A549 (cell line): ENCODE measurements around the gene RAB42. TPM values are rescaled to one million over a fixed set of nuclear protein-coding genes. Genes with fewer than 3 reads are reported as not detected.

ENCODE experiments used
- ATAC-seq, 2 experiments: fragments of 200-7000 bp in 1 of 2; fragments of >200 bp in 1 of 2; cut with Nextera tagmentation in 1 of 2; cut with Tn5 transposase in 1 of 2; 3 replicates each; pipeline versions ENCODE4 v1.8.0 to v1.9.1; 2018 to 2020; ENCODE audit warnings: mild to moderate bottlenecking in 1 of 2, moderate library complexity in 1 of 2
- CTCF ChIA-PET: fragments of 300-600 bp; sonication (Branson Sonifier 250); formaldehyde crosslinking; extraction: SDS; loops from one replicate; lab custom pipeline; 2021; ENCODE audit warnings: antibody characterized with exemption, inconsistent platforms; lab: Yijun Ruan, JAX
- POLR2A ChIA-PET: fragments of 350-600 bp; formaldehyde crosslinking; extraction: SDS; loops from one replicate; lab custom pipeline; 2021; ENCODE audit warnings: antibody characterized with exemption, inconsistent platforms; lab: Yijun Ruan, JAX
- DNase-seq, 2 experiments: peaks; one replicate each; pipeline versions ENCODE4 v3.0.0 to v3.0.0-alpha.2; 2011 to 2016; ENCODE audit warnings: low read depth in 1 of 2, low spot score in 1 of 2
- FAIRE-seq: peaks from 2 replicates; lab custom pipeline; 2011; peaks lifted over from hg19 to GRCh38; lab: Jason Lieb, UNC
- H3K27ac ChIP-seq, 2 experiments: fragments of >200 bp; sonication (Bioruptor Twin); formaldehyde crosslinking; 3 replicates each; pipeline ENCODE4 v1.5.1; 2016 to 2017
- H3K4me1 ChIP-seq: fragments of >200 bp; sonication (Bioruptor Twin); formaldehyde crosslinking; 3 replicates; pipeline ENCODE4 v1.6.1; 2016
- H3K4me2 ChIP-seq: fragments of >200 bp; sonication (Bioruptor Twin); formaldehyde crosslinking; 3 replicates; pipeline ENCODE4 v1.6.1; 2016
- H3K4me3 ChIP-seq: fragments of >200 bp; sonication (Bioruptor Twin); formaldehyde crosslinking; 3 replicates; pipeline ENCODE4 v1.5.1; 2016
- H3K9me3 ChIP-seq: fragments of >200 bp; sonication (Bioruptor Twin); formaldehyde crosslinking; 3 replicates; pipeline ENCODE4 v1.6.1; 2016
- BCL3 ChIP-seq: fragments of >200 bp; sonication (Bioruptor Twin); formaldehyde crosslinking; IDR thresholded peaks from 3 replicates; pipeline ENCODE4 v1.6.1; 2016
- CBX2 ChIP-seq: fragments of 200-600 bp; sonication (generic); IDR thresholded peaks from 2 replicates; pipeline ENCODE4 v1.6.1; 2016; ENCODE audit warnings: low read depth, mild to moderate bottlenecking, borderline replicate concordance
- CEBPB ChIP-seq, 2 experiments: fragments of >200 bp in 1 of 2; sonication (Bioruptor Twin) in 1 of 2; formaldehyde crosslinking in 1 of 2; IDR thresholded peaks; 2 replicates each; pipeline ENCODE4 v1.6.1; 2012 to 2016
- EHMT2 ChIP-seq: fragments of 200-600 bp; sonication (generic); IDR thresholded peaks from 2 replicates; pipeline ENCODE4 v1.6.1; 2016; ENCODE audit warnings: antibody characterized with exemption, low read depth, mild to moderate bottlenecking, moderate library complexity
- ESRRA ChIP-seq: fragments of 150-350 bp; IDR thresholded peaks from 2 replicates; pipeline ENCODE4 v1.6.1; 2014; ENCODE audit warnings: mild to moderate bottlenecking, low read length, borderline replicate concordance
- FOXS1 ChIP-seq: fragments of 250-450 bp; sonication (Bioruptor Pico); IDR thresholded peaks from 2 replicates; pipeline ENCODE4 v1.5.0; 2020; ENCODE audit warnings: mild to moderate bottlenecking, moderate library complexity
- HOXB13 ChIP-seq: fragments of 250-450 bp; sonication (Bioruptor Pico); IDR thresholded peaks from 2 replicates; pipeline ENCODE4 v1.5.0; 2020; ENCODE audit warnings: low read depth, mild to moderate bottlenecking, moderate library complexity
- HOXB5 ChIP-seq: fragments of 250-450 bp; sonication (Bioruptor Pico); IDR thresholded peaks from 2 replicates; pipeline ENCODE4 v1.5.0; 2020; ENCODE audit warnings: mild to moderate bottlenecking, moderate library complexity
- JUN ChIP-seq, 2 experiments: fragments of >200 bp; sonication (Bioruptor Twin); formaldehyde crosslinking; IDR thresholded peaks; 2 replicates in 1 of 2; 3 replicates in 1 of 2; pipeline ENCODE4 v1.6.1; 2016 to 2017
- MAFK ChIP-seq: fragments of 450-650 bp; IDR thresholded peaks from 2 replicates; pipeline ENCODE4 v1.6.1; 2014; ENCODE audit not compliant: partially characterized antibody
- MAX ChIP-seq: IDR thresholded peaks from 2 replicates; pipeline ENCODE4 v1.6.1; 2012
- MAZ ChIP-seq: fragments of 150-350 bp; IDR thresholded peaks from 2 replicates; pipeline ENCODE4 v1.6.1; 2014; ENCODE audit warnings: antibody characterized with exemption, low read depth, low read length, borderline replicate concordance
- MYC ChIP-seq: IDR thresholded peaks from 2 replicates; pipeline ENCODE4 v1.6.1; 2012; ENCODE audit warnings: mild to moderate bottlenecking, inconsistent platforms, low read length, improper control_type of control experiment, borderline replicate concordance
- PHF8 ChIP-seq: fragments of 200-600 bp; sonication (generic); IDR thresholded peaks from 2 replicates; pipeline ENCODE4 v1.6.1; 2016; ENCODE audit warnings: low read depth, mild to moderate bottlenecking, antibody characterized with exemption, moderate library complexity, borderline replicate concordance
- POLR2A ChIP-seq: IDR thresholded peaks from 2 replicates; pipeline ENCODE4 v1.6.1; 2012; ENCODE audit warnings: mild to moderate bottlenecking, low read length
- RAD21 ChIP-seq, 2 experiments: fragments of >200 bp in 1 of 2; sonication (Bioruptor Twin) in 1 of 2; formaldehyde crosslinking in 1 of 2; IDR thresholded peaks in 1 of 2; conservative IDR thresholded peaks in 1 of 2; 2 replicates in 1 of 2; 3 replicates in 1 of 2; pipeline ENCODE4 v1.6.1; 2012 to 2018; ENCODE audit warnings: inconsistent platforms in 1 of 2
- RARB ChIP-seq: fragments of 250-450 bp; sonication (Bioruptor Pico); IDR thresholded peaks from 2 replicates; pipeline ENCODE4 v1.8.0; 2021; ENCODE audit warnings: mild to moderate bottlenecking, moderate library complexity
- REST ChIP-seq: fragments of 200-600 bp; sonication (generic); IDR thresholded peaks from 2 replicates; pipeline ENCODE4 v1.6.1; 2016; ENCODE audit warnings: antibody characterized with exemption, mild to moderate bottlenecking, moderate library complexity
- RNF2 ChIP-seq: fragments of 200-600 bp; sonication (generic); IDR thresholded peaks from 2 replicates; pipeline ENCODE4 v1.6.1; 2016; ENCODE audit warnings: low read depth, mild to moderate bottlenecking, antibody characterized with exemption, moderate library complexity, borderline replicate concordance
- TFCP2L1 ChIP-seq: fragments of 250-450 bp; sonication (Bioruptor Pico); IDR thresholded peaks from 2 replicates; pipeline ENCODE4 v1.5.0; 2021; ENCODE audit warnings: mild to moderate bottlenecking
- WGBS: methylation state at CpG from one replicate; pipeline ENCODE4 v1.1.6; 2017; ENCODE audit errors: missing lambda C conversion rate; 5-methylcytosine and 5-hydroxymethylcytosine counted together
- polyA plus RNA-seq, 4 experiments: library from polyadenylated mRNA; depleted of rRNA in 3 of 4; stranded (reverse); fragments of >200 nt; fragmentation: RNase III in 1 of 4; extraction: RNeasy Plus Mini Kit Qiagen cat#74134 plus additional on column Dnase treatment in 1 of 4; gene quantifications; 2 replicates in 3 of 4; 3 replicates in 1 of 4; pipeline ENCODE4 v1.2.3, GENCODE V29; 2011 to 2017
- TF ChIP-seq, protein P1 (sequence below): IDR thresholded peaks from 2 replicates; pipeline ENCODE4 v1.6.1; 2012
- TF ChIP-seq, protein P2 (sequence below): IDR thresholded peaks from 2 replicates; pipeline ENCODE4 v1.6.1; 2012; ENCODE audit warnings: low read depth, borderline replicate concordance
- TF ChIP-seq, protein P3 (sequence below): fragments of 250-450 bp; sonication (Bioruptor Pico); IDR thresholded peaks from 2 replicates; pipeline ENCODE4 v1.5.0; 2021; ENCODE audit warnings: mild to moderate bottlenecking, moderate library complexity, borderline replicate concordance

Gene RAB42
- polyA plus RNA-seq, 2 of the 4 experiments (the other 2 are of a cell fraction), result 0.81 to 2.3 TPM

- peak overlapping the region; percentile 96 to 98 for H3K27ac ChIP-seq
- ATAC-seq, result peak; percentile 90 to 93
- ChIA-PET POLR2A (interaction anchor here (0.6 to 2.7 kb wide), 28 partner anchors 9 to 493 kb away, joined by 3 to 34 read pairs (median 6); partner anchors contain the start of genes ATP5IF1, EYA3, MED18 and PHACTR4), CTCF (interaction anchor here (1.3 to 5.7 kb wide), 4 partner anchors 21 to 63 kb away, joined by 3 to 25 read pairs (median 4); partner anchors contain the start of gene TRNAU1AP)
- TF ChIP-seq MAFK (no peak), FOXS1 (no peak), RAD21 (conservative IDR thresholded peaks at IDR 0.05 in 1 of 2, IDR thresholded peaks at IDR 0.05 in 1 of 2) (no peak), EHMT2 (no peak), MAX (peak; percentile 91), ESRRA (no peak), RNF2 (0 out of 2 replicates have a peak, but pooled peaks have one; percentile 18), CBX2 (no peak; the same call in 1 of the 2 replicates), POLR2A (peak; percentile 99), MAZ (0 out of 2 replicates have a peak, but pooled peaks have one; percentile 58), CEBPB (IDR thresholded peaks at IDR 0.05) (no peak), REST (peak; percentile 43; the same call in 1 of the 2 replicates), JUN (IDR thresholded peaks at IDR 0.05) (peak; percentile 96 to 99), HOXB5 (CRISPR knock-in tag) (no peak), BCL3 (peak; percentile 99), MYC (peak; percentile 80), PHF8 (peak; percentile 95), HOXB13 (CRISPR knock-in tag) (no peak), RARB (CRISPR knock-in tag) (0 out of 2 replicates have a peak, but pooled peaks have one; percentile 38), TFCP2L1 (CRISPR knock-in tag) (peak; percentile 77; the same call in 1 of the 2 replicates)
- TF ChIP-seq, protein P1, sequence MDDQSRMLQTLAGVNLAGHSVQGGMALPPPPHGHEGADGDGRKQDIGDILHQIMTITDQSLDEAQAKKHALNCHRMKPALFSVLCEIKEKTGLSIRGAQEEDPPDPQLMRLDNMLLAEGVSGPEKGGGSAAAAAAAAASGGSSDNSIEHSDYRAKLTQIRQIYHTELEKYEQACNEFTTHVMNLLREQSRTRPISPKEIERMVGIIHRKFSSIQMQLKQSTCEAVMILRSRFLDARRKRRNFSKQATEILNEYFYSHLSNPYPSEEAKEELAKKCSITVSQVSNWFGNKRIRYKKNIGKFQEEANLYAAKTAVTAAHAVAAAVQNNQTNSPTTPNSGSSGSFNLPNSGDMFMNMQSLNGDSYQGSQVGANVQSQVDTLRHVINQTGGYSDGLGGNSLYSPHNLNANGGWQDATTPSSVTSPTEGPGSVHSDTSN, result peak; percentile 51; the same call in 1 of the 2 replicates
- TF ChIP-seq, protein P2, sequence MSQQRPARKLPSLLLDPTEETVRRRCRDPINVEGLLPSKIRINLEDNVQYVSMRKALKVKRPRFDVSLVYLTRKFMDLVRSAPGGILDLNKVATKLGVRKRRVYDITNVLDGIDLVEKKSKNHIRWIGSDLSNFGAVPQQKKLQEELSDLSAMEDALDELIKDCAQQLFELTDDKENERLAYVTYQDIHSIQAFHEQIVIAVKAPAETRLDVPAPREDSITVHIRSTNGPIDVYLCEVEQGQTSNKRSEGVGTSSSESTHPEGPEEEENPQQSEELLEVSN, result peak; percentile 79; the same call in 1 of the 2 replicates
- TF ChIP-seq, protein P3, sequence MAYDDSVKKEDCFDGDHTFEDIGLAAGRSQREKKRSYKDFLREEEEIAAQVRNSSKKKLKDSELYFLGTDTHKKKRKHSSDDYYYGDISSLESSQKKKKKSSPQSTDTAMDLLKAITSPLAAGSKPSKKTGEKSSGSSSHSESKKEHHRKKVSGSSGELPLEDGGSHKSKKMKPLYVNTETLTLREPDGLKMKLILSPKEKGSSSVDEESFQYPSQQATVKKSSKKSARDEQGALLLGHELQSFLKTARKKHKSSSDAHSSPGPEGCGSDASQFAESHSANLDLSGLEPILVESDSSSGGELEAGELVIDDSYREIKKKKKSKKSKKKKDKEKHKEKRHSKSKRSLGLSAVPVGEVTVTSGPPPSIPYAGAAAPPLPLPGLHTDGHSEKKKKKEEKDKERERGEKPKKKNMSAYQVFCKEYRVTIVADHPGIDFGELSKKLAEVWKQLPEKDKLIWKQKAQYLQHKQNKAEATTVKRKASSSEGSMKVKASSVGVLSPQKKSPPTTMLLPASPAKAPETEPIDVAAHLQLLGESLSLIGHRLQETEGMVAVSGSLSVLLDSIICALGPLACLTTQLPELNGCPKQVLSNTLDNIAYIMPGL (CRISPR knock-in tag), result 0 out of 2 replicates have a peak, but pooled peaks have one; percentile 43
- H3K4me1 ChIP-seq, result peaks cover 21% of the 10 kb centered on the region; the same call in 2 of the 3 replicates
- peak; percentile 88 to 94 for DNase-seq
- 0% methylated on average over 26 of the region's 75 CpGs for WGBS
- peak overlapping the region; percentile 99 for H3K4me3 ChIP-seq
- peak overlapping the region; percentile 92 for H3K4me2 ChIP-seq
- no peaks in the 10 kb centered on the region for H3K9me3 ChIP-seq
- FAIRE-seq, result no peak
These were observed 10.4 kb upstream of the RAB42 start for GRCh38 chr1:28581531-28582247.
